ENCODE measurements around the gene GP1BA. TPM values are rescaled to one million over a fixed set of nuclear protein-coding genes. Genes with fewer than 3 reads are reported as not detected.

The GP1BA gene
- total and polyA plus RNA-seq, 2 experiments from 2014 or later, result not detected

DNA sequence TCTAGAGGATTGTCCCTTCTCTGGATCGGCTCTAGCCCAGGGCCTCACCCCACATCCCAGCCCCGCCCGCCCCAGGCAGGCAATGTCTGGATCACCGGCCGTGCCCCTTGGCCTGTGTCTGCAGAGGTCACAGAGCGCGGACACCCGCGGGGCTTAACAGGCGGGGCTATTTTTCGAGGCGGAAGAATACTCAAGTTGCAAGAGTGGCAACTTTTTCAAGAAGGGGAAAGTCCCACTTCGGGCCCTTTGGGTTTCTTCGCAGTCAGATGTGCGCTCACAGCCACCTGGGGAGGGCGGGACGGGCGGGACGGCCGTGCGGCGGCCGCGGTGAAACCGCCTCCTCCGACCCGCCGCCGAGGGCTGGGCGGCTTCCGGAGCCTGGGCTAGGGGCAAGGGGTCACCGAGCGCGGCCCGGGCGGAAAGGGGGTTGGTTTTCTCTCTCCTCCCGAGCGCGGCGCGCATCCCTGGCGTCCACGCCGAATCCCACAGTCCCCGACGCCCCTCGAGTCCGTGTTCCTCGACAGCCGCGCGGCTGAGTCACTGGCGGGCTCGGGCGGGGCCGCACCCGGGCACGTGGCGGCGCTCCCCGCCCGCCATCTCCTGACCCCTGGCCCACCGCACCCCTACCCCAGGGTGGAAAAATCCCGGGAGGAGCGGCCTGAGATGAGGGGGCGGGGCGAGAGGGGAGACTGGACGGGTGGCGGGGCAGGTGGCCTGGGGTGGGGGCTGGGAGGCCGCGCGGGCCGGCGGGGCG is 17.4 kb downstream of the GP1BA start:
- Histone ChIP-seq H3K4me2 (peak overlapping the region; percentile 86), H3K4me1 (ENCODE audit: insufficient read depth) (peaks cover 31% of the 10 kb centered on the region), H3K4me3 (peak overlapping the region; percentile 61), H3K79me2 (peaks cover 38% of the 10 kb centered on the region), H4K20me1 (ENCODE audit: insufficient read depth, poor library complexity, severe bottlenecking) (peaks cover 21% of the 10 kb centered on the region), H3K9me2 (replicated peaks; ENCODE audit: insufficient read depth) (no peaks in the 10 kb centered on the region), H3K27ac (peak overlapping the region; percentile 100), H2AFZ (peak overlapping the region; percentile 72), H3K27me3 (no peaks in the 10 kb centered on the region), H3K9me3 (ENCODE audit: low read depth) (no peaks in the 10 kb centered on the region), H3K36me3 (replicated peaks; ENCODE audit: insufficient read depth, low read depth) (no peaks in the 10 kb centered on the region)
- TF ChIP-seq, protein P1, sequence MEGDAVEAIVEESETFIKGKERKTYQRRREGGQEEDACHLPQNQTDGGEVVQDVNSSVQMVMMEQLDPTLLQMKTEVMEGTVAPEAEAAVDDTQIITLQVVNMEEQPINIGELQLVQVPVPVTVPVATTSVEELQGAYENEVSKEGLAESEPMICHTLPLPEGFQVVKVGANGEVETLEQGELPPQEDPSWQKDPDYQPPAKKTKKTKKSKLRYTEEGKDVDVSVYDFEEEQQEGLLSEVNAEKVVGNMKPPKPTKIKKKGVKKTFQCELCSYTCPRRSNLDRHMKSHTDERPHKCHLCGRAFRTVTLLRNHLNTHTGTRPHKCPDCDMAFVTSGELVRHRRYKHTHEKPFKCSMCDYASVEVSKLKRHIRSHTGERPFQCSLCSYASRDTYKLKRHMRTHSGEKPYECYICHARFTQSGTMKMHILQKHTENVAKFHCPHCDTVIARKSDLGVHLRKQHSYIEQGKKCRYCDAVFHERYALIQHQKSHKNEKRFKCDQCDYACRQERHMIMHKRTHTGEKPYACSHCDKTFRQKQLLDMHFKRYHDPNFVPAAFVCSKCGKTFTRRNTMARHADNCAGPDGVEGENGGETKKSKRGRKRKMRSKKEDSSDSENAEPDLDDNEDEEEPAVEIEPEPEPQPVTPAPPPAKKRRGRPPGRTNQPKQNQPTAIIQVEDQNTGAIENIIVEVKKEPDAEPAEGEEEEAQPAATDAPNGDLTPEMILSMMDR (IDR thresholded peaks at IDR 0.05; ENCODE audit: poor library complexity), result no peak
- no peak for TF ChIP-seq EZH2phosphoT487 (IDR thresholded peaks at IDR 0.05; ENCODE audit: low read depth, severe bottlenecking, unreplicated experiment)
- TF ChIP-seq EZH2 (IDR thresholded peaks at IDR 0.05; ENCODE audit: borderline replicate concordance), result no peak
- peak; percentile 92 for DNase-seq (ENCODE audit: low spot score)
- WGBS (ENCODE audit: low lambda C conversion rate, missing lambda C conversion rate), result 2% methylated on average over 20 of the region's 75 CpGs

DNA sequence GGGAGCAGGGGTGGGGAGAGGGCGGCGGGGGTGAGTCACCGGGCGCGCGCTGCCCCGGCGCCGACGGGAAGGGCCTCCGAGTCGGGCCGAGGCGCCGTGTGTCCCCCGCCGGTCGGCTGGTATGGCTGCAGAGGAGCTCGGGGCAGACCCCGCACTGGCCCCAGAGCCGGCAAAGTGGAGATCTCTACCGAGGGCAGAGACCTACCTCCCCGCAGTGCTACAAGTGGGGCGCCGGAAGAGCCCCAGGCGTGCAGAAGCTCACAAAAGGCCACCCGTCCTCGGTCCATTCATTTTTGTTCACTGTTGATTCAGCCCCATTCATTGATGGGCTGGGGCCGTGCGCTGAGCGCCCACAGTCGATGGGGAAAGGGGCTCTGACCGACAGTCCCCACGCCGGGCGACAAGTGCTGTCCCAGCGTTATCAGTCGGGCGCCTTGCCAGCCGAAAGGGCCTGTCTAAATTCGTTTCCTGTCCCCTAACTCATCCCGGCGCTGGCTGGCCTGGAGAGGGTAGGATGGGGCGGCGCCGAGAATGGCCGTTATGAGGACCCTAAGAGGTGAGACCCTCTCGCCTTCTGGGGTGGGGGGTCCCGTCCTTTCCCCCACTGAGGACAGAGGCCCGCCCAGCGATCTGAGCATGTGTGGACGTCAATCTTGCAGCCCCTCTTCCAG is 18.1 kb downstream of the GP1BA start:
- peak overlapping the region; percentile 61 for H3K4me3 ChIP-seq
- no peaks in the 10 kb centered on the region for H3K9me3 ChIP-seq (ENCODE audit: low read depth)
- TF ChIP-seq EZH2 (IDR thresholded peaks at IDR 0.05; ENCODE audit: borderline replicate concordance) (no peak), EZH2phosphoT487 (IDR thresholded peaks at IDR 0.05; ENCODE audit: low read depth, severe bottlenecking, unreplicated experiment) (no peak)
- TF ChIP-seq, protein P1 (IDR thresholded peaks at IDR 0.05; ENCODE audit: poor library complexity), result no peak
- H3K4me1 ChIP-seq (ENCODE audit: insufficient read depth), result peaks cover 28% of the 10 kb centered on the region
- no peaks in the 10 kb centered on the region for H3K36me3 ChIP-seq (replicated peaks; ENCODE audit: insufficient read depth, low read depth)
- peaks cover 31% of the 10 kb centered on the region for H3K79me2 ChIP-seq
- peak overlapping the region; percentile 86 for H3K4me2 ChIP-seq
- peak; percentile 59 for DNase-seq (ENCODE audit: low spot score)
- peak overlapping the region; percentile 72 for H2AFZ ChIP-seq
- H4K20me1 ChIP-seq (ENCODE audit: insufficient read depth, poor library complexity, severe bottlenecking), result peaks cover 16% of the 10 kb centered on the region
- no peaks in the 10 kb centered on the region for H3K27me3 ChIP-seq
- 7% methylated on average over 33 of the region's 52 CpGs for WGBS (ENCODE audit: low lambda C conversion rate, missing lambda C conversion rate)
- H3K9me2 ChIP-seq (replicated peaks; ENCODE audit: insufficient read depth), result no peaks in the 10 kb centered on the region
- H3K27ac ChIP-seq, result peak overlapping the region; percentile 100

DNA sequence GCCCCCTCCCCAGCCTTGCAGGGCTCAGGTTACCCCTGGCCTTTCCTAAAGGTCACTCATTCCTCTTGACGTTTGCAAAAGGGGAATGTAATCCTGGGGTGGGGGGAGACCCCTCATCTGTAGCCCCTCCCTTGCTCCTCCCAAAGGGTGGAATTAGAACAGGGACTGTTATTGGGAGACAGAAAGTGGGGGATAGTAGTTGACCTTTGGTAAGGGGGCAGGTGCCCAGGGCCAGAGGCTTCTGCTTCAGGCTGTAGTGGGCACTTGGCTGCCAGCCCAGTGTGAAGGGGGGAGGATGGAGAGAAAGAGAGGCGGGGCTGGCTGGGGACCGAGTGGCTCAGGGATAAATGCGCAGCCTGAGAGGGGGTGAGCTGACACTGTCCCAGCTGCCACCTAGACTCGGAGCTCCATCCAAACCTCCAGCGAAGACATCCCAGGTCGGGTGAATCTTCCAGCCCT is 18.7 kb downstream of the GP1BA start, which contains the start of gene ENO3:
Gene ENO3, plus strand, starts transcription at position 374 of the 459 bp plus-strand sequence. CDS start 711 bp downstream, outside the sequence.
- 43% methylated on average over 6 of the region's 7 CpGs for WGBS (ENCODE audit: low lambda C conversion rate, missing lambda C conversion rate)
- Histone ChIP-seq H3K36me3 (replicated peaks; ENCODE audit: insufficient read depth, low read depth) (no peaks in the 10 kb centered on the region), H3K4me1 (ENCODE audit: insufficient read depth) (peaks cover 22% of the 10 kb centered on the region), H3K27me3 (no peaks in the 10 kb centered on the region), H3K9me3 (ENCODE audit: low read depth) (no peaks in the 10 kb centered on the region), H3K9me2 (replicated peaks; ENCODE audit: insufficient read depth) (no peaks in the 10 kb centered on the region), H3K4me2 (peak within 1 kb of the TSS; percentile 86), H3K79me2 (peaks cover 25% of the 10 kb centered on the region), H3K27ac (peak within 1 kb of the TSS; percentile 100), H2AFZ (peak within 1 kb of the TSS; percentile 72), H3K4me3 (peak within 1 kb of the TSS; percentile 61), H4K20me1 (ENCODE audit: insufficient read depth, poor library complexity, severe bottlenecking) (peaks cover 10% of the 10 kb centered on the region)
- DNase-seq (ENCODE audit: low spot score), result peak; percentile 45
- TF ChIP-seq EZH2 (IDR thresholded peaks at IDR 0.05; ENCODE audit: borderline replicate concordance) (no peak), EZH2phosphoT487 (IDR thresholded peaks at IDR 0.05; ENCODE audit: low read depth, severe bottlenecking, unreplicated experiment) (no peak)
- TF ChIP-seq, protein P1 (IDR thresholded peaks at IDR 0.05; ENCODE audit: poor library complexity), result no peak

Measured in hepatocyte (in vitro differentiated cells).